Fibroblast of villous mesenchyme (primary cell): ENCODE results near the gene STAT5A. TPM values are rescaled to one million over a fixed set of nuclear protein-coding genes. Genes with fewer than 3 reads are reported as not detected.
"Not testable (repeated sequence)": the region's sequence is repeated elsewhere in the genome, so short reads cannot be mapped to it uniquely, and the experiment has no call there.

Experiments used
- DNase-seq: peaks from one replicate; pipeline ENCODE4 v3.0.0-alpha.2; 2010; ENCODE audit warnings: low read depth
- H3K4me3 ChIP-seq: 2 replicates; pipeline ENCODE4 v1.5.1; 2011; ENCODE audit warnings: low read depth, mild to moderate bottlenecking, low read length
- total RNA-seq: library from RNA; depleted of rRNA; stranded (reverse); fragments of >200 nt; gene quantifications from 2 replicates; pipeline ENCODE4 v1.2.3, GENCODE V29; 2012
- TF ChIP-seq, protein P1 (sequence below): IDR thresholded peaks from 2 replicates; pipeline ENCODE4 v1.5.1; 2012; ENCODE audit warnings: low read depth, mild to moderate bottlenecking, low read length; ENCODE audit not compliant: insufficient read depth

The STAT5A gene
- total RNA-seq, 1 donor: 13.8 TPM

DNA sequence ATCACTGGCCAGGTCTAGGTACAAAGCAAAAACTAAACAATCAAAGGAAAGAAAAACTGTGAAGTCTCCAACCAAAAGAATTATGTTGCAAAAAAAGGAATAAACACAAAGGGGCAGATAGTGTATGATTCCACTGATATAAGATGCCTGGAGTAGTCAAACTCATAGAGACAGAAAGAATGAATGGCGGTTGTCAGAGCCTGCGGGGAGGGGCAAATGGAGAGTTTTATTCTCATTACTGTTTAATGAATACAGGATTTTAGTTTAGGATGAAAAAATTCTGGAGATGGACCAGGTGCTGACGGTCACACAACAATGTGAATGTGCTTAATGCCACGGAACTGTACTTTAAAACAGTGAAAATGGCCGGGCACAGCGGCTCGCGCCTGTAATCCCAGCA is 32.9 kb upstream of the STAT5A start:
- no peak for DNase-seq
- TF ChIP-seq, protein P1, sequence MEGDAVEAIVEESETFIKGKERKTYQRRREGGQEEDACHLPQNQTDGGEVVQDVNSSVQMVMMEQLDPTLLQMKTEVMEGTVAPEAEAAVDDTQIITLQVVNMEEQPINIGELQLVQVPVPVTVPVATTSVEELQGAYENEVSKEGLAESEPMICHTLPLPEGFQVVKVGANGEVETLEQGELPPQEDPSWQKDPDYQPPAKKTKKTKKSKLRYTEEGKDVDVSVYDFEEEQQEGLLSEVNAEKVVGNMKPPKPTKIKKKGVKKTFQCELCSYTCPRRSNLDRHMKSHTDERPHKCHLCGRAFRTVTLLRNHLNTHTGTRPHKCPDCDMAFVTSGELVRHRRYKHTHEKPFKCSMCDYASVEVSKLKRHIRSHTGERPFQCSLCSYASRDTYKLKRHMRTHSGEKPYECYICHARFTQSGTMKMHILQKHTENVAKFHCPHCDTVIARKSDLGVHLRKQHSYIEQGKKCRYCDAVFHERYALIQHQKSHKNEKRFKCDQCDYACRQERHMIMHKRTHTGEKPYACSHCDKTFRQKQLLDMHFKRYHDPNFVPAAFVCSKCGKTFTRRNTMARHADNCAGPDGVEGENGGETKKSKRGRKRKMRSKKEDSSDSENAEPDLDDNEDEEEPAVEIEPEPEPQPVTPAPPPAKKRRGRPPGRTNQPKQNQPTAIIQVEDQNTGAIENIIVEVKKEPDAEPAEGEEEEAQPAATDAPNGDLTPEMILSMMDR: no peak
- H3K4me3 ChIP-seq: no peak overlapping the region

DNA sequence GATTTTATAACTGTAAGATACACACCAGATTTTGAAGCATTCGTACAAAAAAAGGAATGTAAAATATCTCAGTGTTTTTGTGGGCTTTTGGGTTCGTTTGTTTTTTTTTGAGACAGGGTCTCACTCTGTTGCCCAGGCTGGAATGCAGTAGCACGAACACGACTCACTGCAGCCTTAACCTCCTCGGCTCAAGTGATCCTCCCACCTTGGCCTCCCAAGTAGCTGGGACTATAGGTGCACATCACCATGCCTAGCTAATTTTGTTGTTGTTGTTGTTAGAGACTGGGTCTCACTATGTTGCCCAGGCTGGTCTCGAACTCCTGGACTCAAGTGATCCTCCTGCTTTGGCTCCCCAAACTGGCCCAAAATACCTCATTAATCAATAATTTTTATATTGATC is 28.0 kb upstream of the STAT5A start:
- no peak overlapping the region for H3K4me3 ChIP-seq
- TF ChIP-seq, protein P1: no peak
- no peak for DNase-seq

DNA sequence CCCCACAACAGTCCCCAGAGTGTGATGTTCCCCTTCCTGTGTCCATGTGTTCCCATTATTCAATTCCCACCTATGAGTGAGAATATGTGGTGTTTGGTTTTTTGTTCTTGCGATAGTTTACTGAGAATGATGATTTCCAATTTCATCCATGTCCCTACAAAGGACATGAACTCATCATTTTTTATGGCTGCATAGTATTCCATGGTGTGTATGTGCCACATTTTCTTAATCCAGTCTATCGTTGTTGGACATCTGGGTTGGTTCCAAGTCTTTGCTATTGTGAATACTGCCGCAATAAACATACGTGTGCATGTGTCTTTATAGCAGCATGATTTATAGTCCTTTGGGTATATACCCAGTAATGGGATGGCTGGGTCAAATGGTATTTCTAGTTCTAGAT is 23.9 kb upstream of the STAT5A start:
- H3K4me3 ChIP-seq, DNase-seq: not testable (repeated sequence)

DNA sequence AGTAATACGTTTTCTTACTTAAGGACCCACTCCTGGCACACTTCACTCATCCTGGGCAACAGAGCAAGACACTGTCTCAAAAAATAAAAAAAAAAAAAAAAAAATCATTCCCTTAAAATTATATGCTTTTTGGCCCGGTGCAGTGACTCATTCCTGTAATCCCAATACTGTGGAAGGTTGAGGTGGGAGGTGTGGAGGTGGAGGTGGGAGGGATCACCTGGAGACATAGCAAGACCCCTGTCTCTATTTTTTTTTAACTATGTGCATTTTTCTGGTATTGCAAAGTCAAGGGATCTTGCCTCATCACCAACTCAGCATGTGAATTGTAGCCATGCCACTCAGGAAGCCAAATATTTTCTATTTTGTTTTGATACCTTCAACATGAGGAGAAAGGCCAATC is 21.8 kb upstream of the STAT5A start:
- TF ChIP-seq, protein P1: no peak
- no peak overlapping the region for H3K4me3 ChIP-seq
- DNase-seq: no peak

DNA sequence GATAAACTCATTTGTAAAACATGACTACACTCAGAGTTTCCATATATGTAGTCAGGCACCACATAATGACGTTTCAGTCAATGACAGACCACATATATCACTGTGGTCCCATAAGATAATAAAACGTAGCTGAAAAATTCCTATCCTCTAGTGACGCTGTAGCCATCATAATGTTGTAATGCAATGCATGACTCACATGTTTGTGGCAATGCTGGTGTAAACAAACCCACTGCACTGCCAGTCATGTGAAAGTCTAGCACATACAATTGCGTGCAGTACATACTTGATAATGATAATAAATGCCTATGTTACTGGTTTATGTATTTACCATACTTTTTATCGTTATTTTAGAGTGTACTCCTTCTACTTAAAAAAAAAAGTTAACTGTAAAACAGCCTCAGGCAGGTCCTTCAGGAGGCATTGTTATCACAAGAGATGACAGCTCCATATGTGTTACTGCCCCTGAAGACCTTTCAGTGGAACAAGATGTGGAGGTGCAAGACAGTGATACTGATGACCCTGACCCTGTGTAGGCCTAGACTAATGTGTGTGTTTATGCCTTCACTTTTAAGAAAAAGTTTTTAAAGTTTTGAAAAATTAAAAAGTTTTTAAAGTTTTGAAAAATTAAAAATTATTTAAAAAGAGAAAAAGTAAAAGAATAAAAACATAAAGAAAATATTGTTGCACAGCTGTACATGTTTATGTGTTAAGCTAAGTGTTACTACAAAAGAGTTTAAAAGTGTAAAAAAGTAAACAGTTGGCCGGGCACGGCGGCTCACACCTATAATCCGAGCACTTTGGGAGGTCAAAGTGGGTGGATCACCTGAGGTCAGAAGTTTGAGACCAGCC is 21.2 kb upstream of the STAT5A start:
- DNase-seq: peak; percentile 99
- TF ChIP-seq, protein P1: no peak

DNA sequence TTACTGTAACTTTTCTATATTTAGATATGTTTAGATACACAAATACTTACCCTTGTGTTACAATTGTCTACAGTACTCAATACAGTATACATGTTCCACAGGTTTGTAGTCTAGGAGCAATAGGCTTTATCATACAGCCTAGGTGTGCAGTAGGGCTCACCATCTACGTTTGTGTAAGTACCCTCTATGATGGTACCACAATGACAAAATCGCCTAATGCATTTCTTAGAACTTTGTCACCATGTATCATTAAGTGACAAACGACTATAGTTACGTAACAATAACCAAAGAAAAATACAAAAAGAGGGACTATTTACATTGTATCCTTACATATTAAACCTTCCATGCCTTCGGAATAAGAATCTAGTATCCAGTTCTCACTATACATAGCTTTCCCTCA is 20.1 kb upstream of the STAT5A start:
- TF ChIP-seq, protein P1: no peak
- no peak overlapping the region for H3K4me3 ChIP-seq
- DNase-seq: no peak

More for the DNA sequence above, 21.2 kb upstream of the STAT5A start:
- no peak overlapping the region for H3K4me3 ChIP-seq

DNA sequence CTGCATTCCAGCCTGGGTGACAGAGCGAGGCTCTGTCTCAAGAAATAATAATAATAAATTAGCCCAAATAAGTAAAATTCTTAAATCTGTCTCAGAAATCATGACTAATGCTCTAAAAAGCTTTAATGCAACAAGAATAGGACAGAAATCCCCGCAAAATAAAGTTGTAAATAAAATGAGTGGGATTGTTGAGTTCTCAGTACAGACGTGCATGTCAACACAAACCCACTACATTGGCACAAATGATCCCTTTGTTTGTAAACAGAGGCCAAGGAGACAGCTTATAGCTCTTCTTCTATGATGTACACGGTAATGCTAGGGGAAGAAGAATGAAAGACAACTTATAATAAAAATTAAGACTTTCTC is 18.1 kb upstream of the STAT5A start:
- peak; percentile 65 for DNase-seq
- TF ChIP-seq, protein P1: no peak
- H3K4me3 ChIP-seq: no peak overlapping the region
